ENCODE results near the gene POLR2H. TPM values are rescaled to one million over a fixed set of nuclear protein-coding genes. Genes with fewer than 3 reads are reported as not detected.

Gene POLR2H
- total and polyA plus RNA-seq, 10 of the 15 experiments (the other 5 are each of a cell fraction or from before 2014, with no cell fraction given), result 74.2 to 357 (median 143) TPM

- no TSS peak for BruUV-seq (replicated peaks)
- DNase-seq (ENCODE audit: low read depth, low spot score), result no peak
- in situ Hi-C loops (cut with MboI) (no loop called here), intact Hi-C loops (cut with micrococcal nuclease; ENCODE audit: unreplicated experiment) (loop anchor here (5.0 kb wide), 1 partner anchor 45 kb away; no protein-coding TSS in a partner anchor)
- Histone ChIP-seq H3K9me3 (replicated peaks; ENCODE audit: control insufficient read depth, insufficient read depth, low read length) (no peaks in the 10 kb centered on the region), H3K4me1 (ENCODE audit: control insufficient read depth, insufficient read depth, low read length) (peaks cover 10% of the 10 kb centered on the region), H3K4me3 (peak overlapping the region; percentile 67), H3K79me2 (ENCODE audit: control insufficient read depth, insufficient read depth, low read length) (peaks cover 20% of the 10 kb centered on the region), H3K4me2 (ENCODE audit: control insufficient read depth, insufficient read depth) (peak overlapping the region; percentile 74), H3K36me3 (ENCODE audit: control insufficient read depth in 2 of 2, insufficient read depth in 2 of 2, low read length in 1 of 2) (peaks cover 0 to 5% of the 10 kb centered on the region in 2 experiments; a peak in 1 of 4 replicates), H4K20me1 (ENCODE audit: control insufficient read depth, insufficient read depth) (no peaks in the 10 kb centered on the region), H3K9ac (ENCODE audit: control insufficient read depth, insufficient read depth, low read length) (peak overlapping the region; percentile 81), H3K27me3 (replicated peaks in 1 of 2; ENCODE audit: control insufficient read depth in 2 of 2, insufficient read depth in 2 of 2, low read length in 1 of 2) (no peaks in the 10 kb centered on the region; a peak in 1 of 4 replicates), H3K27ac (ENCODE audit: control insufficient read depth, insufficient read depth) (peak overlapping the region; percentile 87), H2AFZ (ENCODE audit: control insufficient read depth, low read depth, low read length) (peak overlapping the region; percentile 75)
- peak; percentile 48 for ATAC-seq
- ChIA-PET CTCF (interaction anchor here (0.6 to 2.9 kb wide), 4 partner anchors 9 to 152 kb away, joined by 3 to 10 read pairs (median 4); no protein-coding TSS in a partner anchor), RAD21 (ENCODE audit: unreplicated experiment) (interaction anchor here (0.9 to 1.4 kb wide), 3 partner anchors 10 to 107 kb away, joined by 3 to 7 read pairs (median 3); no protein-coding TSS in a partner anchor), SMC1A (ENCODE audit: uncharacterized antibody, unreplicated experiment) (interaction anchor here (1.7 kb wide), 1 partner anchor 10 kb away, joined by 6 read pairs; no protein-coding TSS in a partner anchor), POLR2A (interaction anchor here (0.5 to 1.0 kb wide), 7 partner anchors 8 to 175 kb away, joined by 3 to 4 read pairs (median 3); no protein-coding TSS in a partner anchor)
- TF ChIP-seq MEF2B (IDR thresholded peaks at IDR 0.05; ENCODE audit: partially characterized antibody, poor library complexity, severe bottlenecking), result no peak
- TF ChIP-seq IKZF2 (IDR thresholded peaks at IDR 0.05), result peak; percentile 59 to 71; a peak in 3 of 4 replicates
- 0 out of 2 replicates have a peak, but pooled peaks have one; percentile 41 for TF ChIP-seq MLLT1 (IDR thresholded peaks at IDR 0.05)
- no peak for TF ChIP-seq RAD51 (IDR thresholded peaks at IDR 0.05)
- 0 out of 2 replicates have a peak, but pooled peaks have one; percentile 26 for TF ChIP-seq EED (IDR thresholded peaks at IDR 0.05; ENCODE audit: low read depth)
- 0 out of 2 replicates have a peak, but pooled peaks have one; percentile 1 for TF ChIP-seq NR2F1 (conservative IDR thresholded peaks at IDR 0.05)
- TF ChIP-seq POLR2A (IDR thresholded peaks at IDR 0.05; ENCODE audit: low read depth, low read length), result peak; percentile 40; the same call in 1 of the 2 replicates
- TF ChIP-seq EZH2 (IDR thresholded peaks at IDR 0.05; ENCODE audit: borderline replicate concordance, control insufficient read depth, low read depth, low read length), result no peak
- 0 out of 2 replicates have a peak, but pooled peaks have one; percentile 25 for TF ChIP-seq SIN3A (IDR thresholded peaks at IDR 0.05; ENCODE audit: low read depth, low read length)
- peak in 1 of 2 experiments; percentile 72; a peak in 2 of 3 replicates for TF ChIP-seq EGR1 (IDR thresholded peaks at IDR 0.05; ENCODE audit: borderline replicate concordance in 1 of 2, low read depth in 2 of 2, low read length in 2 of 2)
- FAIRE-seq, result no peak
- WGBS (ENCODE audit: insufficient coverage, insufficient replicate concordance, low lambda C conversion rate, missing lambda C conversion rate), result under 1% methylated on average over 37 of the region's 38 CpGs
These were observed 590 bp downstream of the POLR2H start for GRCh38 chr3:184361932-184362667.

Measured in GM12878 (cell line).